K562 (cell line): ENCODE results near the gene TIMM10. TPM values are rescaled to one million over a fixed set of nuclear protein-coding genes. Genes with fewer than 3 reads are reported as not detected.

Experiments used
- ATAC-seq: fragments of 200-7000 bp; cut with Tn5 transposase; 3 replicates; pipeline ENCODE4 v1.9.1; 2020; ENCODE audit warnings: moderate library complexity
- BruUV-seq: library from RNA; stranded (reverse); fragments of 400-500 nt; replicated peaks from 2 replicates; lab custom pipeline; 2021; lab: Mats Ljungman, UMichigan
- CTCF ChIA-PET: fragments of 300-600 bp; formaldehyde crosslinking; extraction: SDS; loops from one replicate; lab custom pipeline; 2021; ENCODE audit warnings: low intra/inter-chr PET ratio; lab: Yijun Ruan, JAX
- POLR2A ChIA-PET: fragments of 300-600, 350-650 bp; sonication (Branson Sonifier 250); formaldehyde crosslinking; extraction: SDS; loops from one replicate; lab custom pipeline; 2021; ENCODE audit warnings: antibody characterized with exemption, inconsistent platforms; lab: Yijun Ruan, JAX
- DNase-seq, 4 experiments: peaks; one replicate each; pipeline versions ENCODE4 v3.0.0 to v3.0.0-alpha.2; 2011 to 2018; ENCODE audit warnings: low spot score in 3 of 4, mixed read lengths in 3 of 4; ENCODE audit errors: extremely low read depth in 1 of 4
- FAIRE-seq: peaks from 2 replicates; lab custom pipeline; 2011; peaks lifted over from hg19 to GRCh38; lab: Jason Lieb, UNC
- H2AFZ ChIP-seq: 2 replicates; pipeline ENCODE4 v1.6.0; 2011; ENCODE audit warnings: low read depth, low read length, control low read depth, inconsistent platforms
- H3K27ac ChIP-seq: fragments of 200-600 bp; 3 replicates; pipeline ENCODE4 v1.8.0; 2011; ENCODE audit warnings: low read depth, mild to moderate bottlenecking, control low read depth, inconsistent platforms, low read length, moderate library complexity, mixed read lengths; ENCODE audit errors: extremely low read depth
- H3K27me3 ChIP-seq, 2 experiments: fragments of 300-600 bp in 1 of 2; 2 replicates in 1 of 2; 3 replicates in 1 of 2; pipeline versions ENCODE4 v1.6.0 to v1.8.0; 2011; ENCODE audit warnings: inconsistent platforms in 2 of 2, low read length in 2 of 2, mild to moderate bottlenecking in 1 of 2, mixed read lengths in 1 of 2, moderate library complexity in 1 of 2; ENCODE audit not compliant: control insufficient read depth in 2 of 2, insufficient read depth in 2 of 2
- H3K36me3 ChIP-seq: fragments of 300-600 bp; 3 replicates; pipeline ENCODE4 v1.8.0; 2011; ENCODE audit warnings: mild to moderate bottlenecking, low read length, inconsistent platforms; ENCODE audit not compliant: control insufficient read depth, insufficient read depth
- H3K4me1 ChIP-seq, 2 experiments: fragments of 200-600 bp in 1 of 2; replicated peaks in 1 of 2; 2 replicates in 1 of 2; 3 replicates in 1 of 2; pipeline versions ENCODE4 v1.5.1 to v1.8.0; 2011; ENCODE audit warnings: inconsistent platforms in 2 of 2, low read length in 2 of 2, mild to moderate bottlenecking in 1 of 2, mixed read lengths in 1 of 2, moderate library complexity in 1 of 2; ENCODE audit not compliant: control insufficient read depth in 2 of 2, insufficient read depth in 2 of 2
- H3K4me2 ChIP-seq: 2 replicates; pipeline ENCODE4 v1.6.1; 2011; ENCODE audit warnings: low read length, control low read depth, inconsistent platforms, mixed read lengths; ENCODE audit not compliant: insufficient read depth
- H3K4me3 ChIP-seq: fragments of 200-600 bp; sonication (generic), shearing (Covaris generic); 2 replicates; pipeline ENCODE4 v1.5.1; 2016; ENCODE audit warnings: control low read depth, inconsistent platforms
- H3K79me2 ChIP-seq: fragments of 200-600 bp; 3 replicates; pipeline ENCODE4 v1.8.0; 2011; ENCODE audit warnings: low read length, inconsistent platforms; ENCODE audit not compliant: control insufficient read depth, insufficient read depth
- H3K9ac ChIP-seq, 2 experiments: 2 replicates each; pipeline versions ENCODE4 v1.6.0 to v1.6.1; 2011; ENCODE audit warnings: low read depth in 2 of 2, low read length in 2 of 2, control low read depth in 1 of 2, inconsistent platforms in 1 of 2, mild to moderate bottlenecking in 1 of 2, mixed read lengths in 1 of 2; ENCODE audit not compliant: insufficient read depth in 1 of 2
- H3K9me1 ChIP-seq: one replicate; pipeline ENCODE4 v1.6.0; 2011; ENCODE audit warnings: inconsistent platforms, mild to moderate bottlenecking, low read length, moderate library complexity; ENCODE audit not compliant: control insufficient read depth, insufficient read depth
- H3K9me3 ChIP-seq: replicated peaks from 2 replicates; pipeline ENCODE4 v1.5.1; 2011; ENCODE audit warnings: low read depth, low read length, inconsistent platforms; ENCODE audit not compliant: control insufficient read depth, insufficient read depth
- H4K20me1 ChIP-seq: replicated peaks from 2 replicates; pipeline ENCODE4 v1.6.1; 2011; ENCODE audit warnings: low read length, inconsistent platforms, mixed read lengths; ENCODE audit not compliant: control insufficient read depth, insufficient read depth
- ATF3 ChIP-seq, 2 experiments: fragments of 450-650 bp in 1 of 2; sonication (generic) in 1 of 2; formaldehyde crosslinking in 1 of 2; IDR thresholded peaks in 1 of 2; conservative IDR thresholded peaks in 1 of 2; 2 replicates each; pipeline versions ENCODE4 v1.6.1 to v1.8.1; 2016 to 2023; ENCODE audit warnings: mild to moderate bottlenecking in 2 of 2, moderate library complexity in 2 of 2, inconsistent platforms in 1 of 2, missing genetic modification reagents in 1 of 2
- CTCF ChIP-seq, 3 experiments: IDR thresholded peaks in 2 of 3; conservative IDR thresholded peaks in 1 of 3; 2 replicates each; pipeline ENCODE4 v1.5.1; 2011 to 2012; ENCODE audit warnings: low read length in 3 of 3, mild to moderate bottlenecking in 3 of 3, control low read depth in 2 of 3, improper control_type of control experiment in 1 of 3, inconsistent platforms in 1 of 3, low read depth in 1 of 3, mixed read lengths in 1 of 3, moderate library complexity in 1 of 3; ENCODE audit not compliant: insufficient read depth in 2 of 3
- HSF4 ChIP-seq: fragments of 250-450 bp; sonication (Bioruptor Pico); IDR thresholded peaks from 2 replicates; pipeline ENCODE4 v2.1.2; 2022; ENCODE audit warnings: mild to moderate bottlenecking, moderate library complexity, borderline replicate concordance
- KAT8 ChIP-seq: fragments of 450-650 bp; IDR thresholded peaks from 2 replicates; pipeline ENCODE4 v1.6.1; 2016; ENCODE audit warnings: low read depth, mild to moderate bottlenecking
- MCM5 ChIP-seq: fragments of 450-650 bp; IDR thresholded peaks from 2 replicates; pipeline ENCODE4 v1.6.1; 2016; ENCODE audit warnings: low read depth
- MTA3 ChIP-seq: fragments of 450-650 bp; formaldehyde crosslinking; IDR thresholded peaks from 2 replicates; pipeline ENCODE4 v1.6.1; 2017; ENCODE audit warnings: mild to moderate bottlenecking, borderline replicate concordance
- MXI1 ChIP-seq: IDR thresholded peaks from 2 replicates; pipeline ENCODE4 v1.6.1; 2011; ENCODE audit warnings: low read depth, mild to moderate bottlenecking, improper control_type of control experiment, low read length
- PTTG1 ChIP-seq: fragments of 450-650 bp; IDR thresholded peaks from 2 replicates; pipeline ENCODE4 v1.6.1; 2016; ENCODE audit warnings: low read depth, mild to moderate bottlenecking, missing genetic modification characterization, missing compliant biosample characterization
- TCF3 ChIP-seq: sonication (generic); formaldehyde crosslinking; IDR thresholded peaks from 2 replicates; pipeline ENCODE4 v1.4.0; 2020; ENCODE audit warnings: mild to moderate bottlenecking, missing genetic modification reagents
- TFAM ChIP-seq: fragments of 250-450 bp; sonication (Bioruptor Pico); conservative IDR thresholded peaks from 2 replicates; pipeline ENCODE4 v1.5.0; 2021; ENCODE audit warnings: mild to moderate bottlenecking, moderate library complexity
- ZNF239 ChIP-seq: fragments of 250-450 bp; sonication (Bioruptor Pico); IDR thresholded peaks from 2 replicates; pipeline ENCODE4 v1.4.0; 2020; ENCODE audit warnings: mild to moderate bottlenecking
- ZNF561 ChIP-seq: fragments of 450-650 bp; formaldehyde crosslinking; conservative IDR thresholded peaks from 2 replicates; pipeline ENCODE4 v1.4.0; 2020; ENCODE audit warnings: mild to moderate bottlenecking, moderate library complexity
- ZNF707 ChIP-seq: fragments of 250-450 bp; sonication (Bioruptor Pico); conservative IDR thresholded peaks from 2 replicates; pipeline ENCODE4 v1.8.0; 2022; ENCODE audit warnings: inconsistent platforms, mild to moderate bottlenecking, moderate library complexity
- ZSCAN29 ChIP-seq: fragments of 450-650 bp; IDR thresholded peaks from 2 replicates; pipeline ENCODE4 v1.6.1; 2017
- ZSCAN32 ChIP-seq: fragments of 450-650 bp; formaldehyde crosslinking; IDR thresholded peaks from 2 replicates; pipeline ENCODE4 v1.4.0; 2020; ENCODE audit warnings: mild to moderate bottlenecking, moderate library complexity
- WGBS: fragments of 100-300 bp; shearing (Covaris generic); methylation state at CpG from one replicate; pipeline ENCODE4 v1.1.6; 2016; ENCODE audit warnings: low coverage, mixed read lengths; ENCODE audit not compliant: insufficient coverage; ENCODE audit errors: missing lambda C conversion rate; 5-methylcytosine and 5-hydroxymethylcytosine counted together
- in situ Hi-C: fragments of 300-500 bp; cut with MboI; formaldehyde crosslinking; loops from 4 replicates; pipeline ENCODE4 v1.15.0; 2018; ENCODE audit warnings: inconsistent platforms, mixed read lengths
- intact Hi-C: fragments of 100-400 bp; cut with micrococcal nuclease; formaldehyde crosslinking; loops from 2 replicates; pipeline ENCODE4 v1.14.2; 2022
- polyA plus RNA-seq, 8 experiments: library from polyadenylated mRNA; depleted of rRNA in 4 of 8; stranded (reverse) in 5 of 8; unstranded in 3 of 8; fragments of >200 nt; fragmentation: Nextera tagmentation in 2 of 8; fragmentation: Illumina TruSeq in 1 of 8; extraction: Ambion mirVana in 2 of 8; extraction: Trizol in 1 of 8; gene quantifications; 2 replicates each; pipeline versions ENCODE4 v1.2.1 to v1.2.3, GENCODE V29; 2011 to 2014; ENCODE audit warnings: inconsistent platforms in 1 of 8, missing spikeins in 1 of 8
- total RNA-seq, 7 experiments: library from RNA; depleted of rRNA in 6 of 7; stranded (reverse); fragments of >200 nt in 6 of 7; fragmentation: Illumina TruSeq in 2 of 7; extraction: Trizol in 2 of 7; gene quantifications; 2 replicates each; pipeline versions ENCODE4 v1.2.1 to v1.2.3, GENCODE V29; 2011 to 2021; ENCODE audit warnings: low replicate concordance in 1 of 7

The TIMM10 gene
- total and polyA plus RNA-seq, 9 of the 15 experiments (the other 6 are each of a cell fraction or from before 2014, with no cell fraction given) = 109 to 553 (median 172) TPM

- Histone ChIP-seq H3K9me3 (no peaks in the 10 kb centered on the region), H3K79me2 (no peaks in the 10 kb centered on the region), H3K9ac (peak overlapping the region; percentile 53 to 65; a peak in 2 of 4 replicates), H3K27me3 (no peaks in the 10 kb centered on the region), H4K20me1 (0 out of 2 replicates have a peak, but pooled peaks cover 8% of the 10 kb centered on the region), H2AFZ (no peak overlapping the region), H3K4me1 (peaks cover 1 to 7% of the 10 kb centered on the region in 2 experiments; a peak in 3 of 5 replicates), H3K9me1 (no peaks in the 10 kb centered on the region), H3K4me2 (no peak overlapping the region), H3K36me3 (peaks cover 79% of the 10 kb centered on the region; the same call in 2 of the 3 replicates), H3K4me3 (no peak overlapping the region), H3K27ac (peak overlapping the region; percentile 67)
- 74% methylated on average over 15 of the region's 15 CpGs for WGBS
- peak; percentile 68 to 78 (median 72) for DNase-seq
- POLR2A ChIA-PET = interaction anchor here (0.6 to 1.3 kb wide), 12 partner anchors 12 to 540 kb away, joined by 3 to 5 read pairs (median 3); partner anchors contain the start of genes SLC43A1 and SLC43A3
- peak; percentile 89 for FAIRE-seq
- CTCF ChIA-PET = interaction anchor here (0.6 to 5.1 kb wide), 5 partner anchors 22 to 74 kb away, joined by 3 to 51 read pairs (median 3); partner anchors contain the start of genes SLC43A1 and UBE2L6
- intact Hi-C loops = loop anchor here (1.0 to 5.0 kb wide), 3 partner anchors 33 to 68 kb away; no protein-coding TSS in a partner anchor
- BruUV-seq = no TSS peak
- in situ Hi-C loops = loop anchor here (5.0 kb wide), 1 partner anchor 33 kb away; no protein-coding TSS in a partner anchor
- peak; percentile 89 for ATAC-seq
- TF ChIP-seq PTTG1 (tag) (no peak), KAT8 (no peak), HSF4 (CRISPR knock-in tag) (peak; percentile 62; the same call in 1 of the 2 replicates), TFAM (CRISPR knock-in tag) (no peak), ZNF707 (peak; percentile 29; the same call in 1 of the 2 replicates), MXI1 (no peak), MTA3 (peak; percentile 61; the same call in 1 of the 2 replicates), ZSCAN32 (CRISPR knock-in tag) (peak; percentile 91), TCF3 (CRISPR knock-in tag) (peak; percentile 33; the same call in 1 of the 2 replicates), CTCF (IDR thresholded peaks at IDR 0.05 in 2 of 3, conservative IDR thresholded peaks at IDR 0.05 in 1 of 3; ENCODE audit: insufficient read depth in 2 of 3, low read depth in 1 of 3, low read length in 3 of 3) (peak; percentile 78 to 98 (median 80)), ZSCAN29 (no peak), ATF3 (IDR thresholded peaks at IDR 0.05) (peak; percentile 87; the same call in 1 of the 2 replicates), ATF3 (CRISPR knock-in tag; conservative IDR thresholded peaks at IDR 0.05) (no peak), MCM5 (no peak), ZNF561 (CRISPR knock-in tag) (no peak), ZNF239 (CRISPR knock-in tag) (0 out of 2 replicates have a peak, but pooled peaks have one; percentile 24)
Observed at GRCh38 chr11:57493507-57494503, 36.7 kb downstream of the TIMM10 start.
